C4-2B (cell line): ENCODE results near the gene DGKD.

Source experiments
- CTCF ChIP-seq: fragments of 450-650 bp; conservative IDR thresholded peaks from 2 replicates; pipeline ENCODE4 v1.5.1; 2017; ENCODE audit warnings: mild to moderate bottlenecking
- ZFX ChIP-seq: fragments of 450-650 bp; IDR thresholded peaks from 2 replicates; pipeline ENCODE4 v1.6.1; 2017

GRCh38 chr2:233372855-233373254, 18.6 kb downstream of the DGKD start:
- TF ChIP-seq CTCF (no peak), ZFX (no peak)
